Astrocyte of the cerebellum (primary cell): ENCODE results near the gene HSD17B8.

Source experiments
- DNase-seq: peaks from one replicate; pipeline ENCODE4 v3.0.0-alpha.2; 2011; ENCODE audit warnings: low read depth
- H3K4me3 ChIP-seq: 2 replicates; pipeline ENCODE4 v1.5.1; 2011; ENCODE audit warnings: mild to moderate bottlenecking, low read depth, low read length, moderate library complexity
- CTCF ChIP-seq: IDR thresholded peaks from 2 replicates; pipeline ENCODE4 v1.5.1; 2012; ENCODE audit warnings: low read length, low read depth, moderate library complexity, mild to moderate bottlenecking; ENCODE audit errors: missing control alignments
- in situ Hi-C: cut with HindIII; loops from 2 replicates; pipeline ENCODE4 v1.10.0; 2017; ENCODE audit warnings: low sequenced_read_pairs

Gene HSD17B8

DNA sequence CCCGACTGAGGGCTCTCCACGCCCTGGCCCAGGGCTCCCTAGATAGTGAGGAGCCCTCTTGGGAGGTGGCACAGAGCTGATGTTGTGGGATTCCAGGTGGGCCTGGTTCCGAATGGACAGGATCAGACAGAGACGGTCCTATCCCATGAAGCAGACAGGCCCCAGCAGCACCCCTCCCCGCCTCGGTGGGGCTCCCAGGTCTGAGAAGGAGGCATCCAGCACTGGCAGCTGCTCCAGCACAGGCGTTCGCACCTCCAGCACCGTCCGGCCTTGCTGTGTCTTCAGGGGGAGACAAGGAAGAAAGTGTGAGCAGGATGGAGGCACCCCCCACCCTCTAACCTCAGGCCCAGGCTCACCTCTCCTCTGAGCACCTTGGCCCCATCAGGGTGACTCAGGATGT, 40.9 kb upstream of the HSD17B8 start:
- DNase-seq: no peak
- TF ChIP-seq CTCF: no peak
- in situ Hi-C loops: no loop called here
- no peak overlapping the region for H3K4me3 ChIP-seq

DNA sequence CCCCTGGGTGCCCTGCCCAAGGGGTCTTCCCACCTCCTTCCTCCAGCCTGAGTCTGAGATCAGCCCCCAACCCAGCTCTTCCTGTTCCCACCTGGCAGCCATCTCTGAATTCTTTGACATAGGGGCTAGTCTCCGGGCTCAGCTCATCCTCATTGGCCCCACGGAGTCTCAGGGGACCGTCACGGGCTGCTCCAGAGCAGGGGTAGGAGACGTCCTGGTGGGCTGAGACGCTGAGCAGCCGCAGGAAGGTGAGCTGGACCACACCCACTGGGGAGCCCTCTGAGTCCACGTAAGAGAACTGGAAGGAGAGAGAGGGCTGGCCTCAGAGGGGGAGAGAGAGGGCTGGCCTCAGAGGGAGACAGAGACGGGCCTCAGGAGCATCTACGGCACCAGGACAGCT, 40.3 kb upstream of the HSD17B8 start:
- in situ Hi-C loops: no loop called here
- no peak overlapping the region for H3K4me3 ChIP-seq
- no peak for DNase-seq
- no peak for TF ChIP-seq CTCF

GRCh38 chr6:33164665-33165373, 39.6 kb upstream of the HSD17B8 start:
- H3K4me3 ChIP-seq: no peak overlapping the region
- in situ Hi-C loops: no loop called here
- no peak for DNase-seq
- no peak for TF ChIP-seq CTCF

DNA sequence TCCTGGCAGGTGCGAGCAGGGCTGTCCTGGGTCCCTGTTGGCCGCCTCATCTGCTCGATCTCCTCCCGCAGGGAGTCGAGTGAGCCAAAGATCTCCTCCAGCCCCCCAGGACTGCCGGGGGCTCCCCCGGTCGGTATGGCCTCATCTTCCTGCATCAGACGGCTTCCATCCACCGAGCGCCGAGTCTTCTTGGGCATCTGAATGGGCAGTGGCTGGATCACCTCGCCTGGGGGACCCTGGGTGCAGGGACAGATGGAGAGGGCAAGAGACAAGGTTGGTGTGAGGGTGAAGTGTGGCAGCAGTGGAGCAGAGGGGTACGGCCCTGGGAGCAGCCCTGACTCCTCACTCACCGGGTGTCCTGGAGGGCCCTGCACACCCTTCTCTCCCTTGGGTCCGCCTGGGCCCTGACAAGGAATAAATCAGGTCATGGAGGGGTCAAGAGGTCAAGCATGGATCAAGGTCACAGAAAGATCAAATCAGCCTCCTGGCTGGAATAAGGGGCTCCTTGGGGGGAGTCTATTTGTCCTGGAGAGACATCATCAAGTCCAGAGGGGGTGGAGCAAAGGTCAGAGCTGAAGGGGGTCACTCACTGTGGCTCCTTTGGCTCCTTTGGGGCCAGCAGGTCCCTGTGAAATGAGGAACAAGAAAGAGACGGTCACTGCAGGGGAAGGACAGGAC, 38.7 kb upstream of the HSD17B8 start:
- no peak for TF ChIP-seq CTCF
- in situ Hi-C loops: no loop called here
- DNase-seq: no peak
- no peak overlapping the region for H3K4me3 ChIP-seq

DNA sequence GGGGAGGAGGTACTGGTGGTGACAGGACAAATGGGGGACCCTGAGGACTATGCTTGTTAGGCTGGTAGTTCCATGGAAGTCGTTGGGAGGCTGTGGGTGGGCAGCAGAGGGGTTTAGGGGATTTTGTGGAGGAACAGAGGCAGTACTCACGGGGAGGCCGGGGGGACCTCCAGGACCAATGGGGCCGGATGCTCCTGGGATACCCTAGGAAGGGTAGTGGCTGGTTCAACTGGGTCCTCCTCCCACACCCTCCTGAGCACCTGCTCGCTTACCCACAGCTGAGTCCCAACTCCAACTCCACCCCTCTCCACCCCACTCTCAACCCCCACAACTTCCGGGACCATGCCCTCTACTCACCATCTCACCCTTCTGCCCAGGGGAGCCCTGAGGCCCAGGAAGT, 38.1 kb upstream of the HSD17B8 start:
- TF ChIP-seq CTCF: no peak
- in situ Hi-C loops: no loop called here
- no peak for DNase-seq
- H3K4me3 ChIP-seq: no peak overlapping the region

- in situ Hi-C loops: no loop called here
- no peak for TF ChIP-seq CTCF
- no peak overlapping the region for H3K4me3 ChIP-seq
- no peak for DNase-seq
These were observed 37.6 kb upstream of the HSD17B8 start for GRCh38 chr6:33166811-33167210.
